Measurements from ENCODE around the gene TTLL3.

Gene TTLL3

DNA sequence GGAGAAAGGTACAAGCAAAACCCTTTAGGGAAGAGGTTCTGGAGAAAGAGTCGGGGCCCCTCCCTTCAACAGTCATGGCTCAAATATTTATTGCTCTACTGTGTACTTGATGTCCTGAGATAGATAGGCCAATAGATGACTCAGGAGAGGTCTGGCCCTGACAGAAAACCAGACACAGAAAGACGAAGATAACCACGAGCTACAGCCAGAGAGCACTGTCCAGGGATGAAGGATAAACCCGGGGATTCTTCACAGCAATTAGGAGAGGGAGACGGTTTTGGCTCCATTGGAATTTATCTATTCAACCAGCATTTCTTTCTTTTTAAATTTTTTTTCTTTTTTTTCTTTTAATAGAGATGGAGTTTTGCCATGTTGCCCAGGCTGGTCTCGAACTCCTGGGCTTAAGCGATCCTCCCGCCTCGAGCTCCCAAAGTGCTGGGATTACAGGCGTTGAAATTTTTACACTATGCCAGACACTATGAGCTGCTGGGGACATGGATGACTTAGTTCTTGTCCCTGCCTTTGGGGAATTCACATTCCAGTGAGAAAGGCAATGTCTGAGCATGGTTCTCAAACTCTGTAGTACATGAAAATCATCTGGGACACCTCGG lies 74.6 kb downstream of the TTLL3 start:
- H3K4me3 ChIP-seq (ENCODE audit: insufficient read depth, low read length, poor library complexity, severe bottlenecking) = no peak overlapping the region
- 0 out of 2 replicates have a peak, but pooled peaks cover 2% of the 10 kb centered on the region for H3F3A ChIP-seq (ENCODE audit: insufficient read depth)
- H3K4me2 ChIP-seq (ENCODE audit: low read depth, low read length, poor library complexity, severe bottlenecking) = no peak overlapping the region
- no peak overlapping the region for H2AFZ ChIP-seq (ENCODE audit: low read depth, low read length, severe bottlenecking)
- H3K27me3 ChIP-seq (ENCODE audit: low read length) = no peaks in the 10 kb centered on the region
- no peaks in the 10 kb centered on the region for H3K79me2 ChIP-seq (ENCODE audit: insufficient read depth, low read length)
- no peak overlapping the region for H3K9ac ChIP-seq (ENCODE audit: low read length)
- H3K9me3 ChIP-seq (ENCODE audit: insufficient read depth, low read length) = no peaks in the 10 kb centered on the region
- TF ChIP-seq EZH2phosphoT487 (conservative IDR thresholded peaks at IDR 0.05; ENCODE audit: low read length) = no peak
- TF ChIP-seq, protein P1, sequence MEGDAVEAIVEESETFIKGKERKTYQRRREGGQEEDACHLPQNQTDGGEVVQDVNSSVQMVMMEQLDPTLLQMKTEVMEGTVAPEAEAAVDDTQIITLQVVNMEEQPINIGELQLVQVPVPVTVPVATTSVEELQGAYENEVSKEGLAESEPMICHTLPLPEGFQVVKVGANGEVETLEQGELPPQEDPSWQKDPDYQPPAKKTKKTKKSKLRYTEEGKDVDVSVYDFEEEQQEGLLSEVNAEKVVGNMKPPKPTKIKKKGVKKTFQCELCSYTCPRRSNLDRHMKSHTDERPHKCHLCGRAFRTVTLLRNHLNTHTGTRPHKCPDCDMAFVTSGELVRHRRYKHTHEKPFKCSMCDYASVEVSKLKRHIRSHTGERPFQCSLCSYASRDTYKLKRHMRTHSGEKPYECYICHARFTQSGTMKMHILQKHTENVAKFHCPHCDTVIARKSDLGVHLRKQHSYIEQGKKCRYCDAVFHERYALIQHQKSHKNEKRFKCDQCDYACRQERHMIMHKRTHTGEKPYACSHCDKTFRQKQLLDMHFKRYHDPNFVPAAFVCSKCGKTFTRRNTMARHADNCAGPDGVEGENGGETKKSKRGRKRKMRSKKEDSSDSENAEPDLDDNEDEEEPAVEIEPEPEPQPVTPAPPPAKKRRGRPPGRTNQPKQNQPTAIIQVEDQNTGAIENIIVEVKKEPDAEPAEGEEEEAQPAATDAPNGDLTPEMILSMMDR (IDR thresholded peaks at IDR 0.05; ENCODE audit: insufficient read depth, low read length, poor library complexity, severe bottlenecking) = no peak
- H3K36me3 ChIP-seq (ENCODE audit: low read length) = no peaks in the 10 kb centered on the region
- no peak overlapping the region for H3K27ac ChIP-seq (ENCODE audit: low read depth, low read length)
- H4K20me1 ChIP-seq (ENCODE audit: low read depth, low read length) = no peaks in the 10 kb centered on the region
- H3K9me2 ChIP-seq (replicated peaks; ENCODE audit: insufficient read depth, low read length) = no peaks in the 10 kb centered on the region

Measured in SU-DHL-6 (cell line).